Type B pancreatic cell (in vitro differentiated cells): ENCODE measurements around the gene FEV. TPM values are rescaled to one million over a fixed set of nuclear protein-coding genes. Genes with fewer than 3 reads are reported as not detected.
"Not testable (repeated sequence)": the region's sequence is repeated elsewhere in the genome, so short reads cannot be mapped to it uniquely, and the experiment has no call there.

Source experiments
- DNase-seq: peaks from one replicate; pipeline ENCODE4 v3.0.0; 2021; ENCODE audit warnings: mixed read lengths; ENCODE audit not compliant: unreplicated experiment; ENCODE audit errors: extremely low spot score
- H3K27ac Mint-ChIP-seq: 2 replicates; pipeline ENCODE4 v1.8.0; 2021; ENCODE audit warnings: mild to moderate bottlenecking, mixed read lengths
- H3K27me3 Mint-ChIP-seq: 2 replicates; pipeline ENCODE4 v1.8.0; 2021; ENCODE audit warnings: mixed read lengths
- H3K36me3 Mint-ChIP-seq: 2 replicates; pipeline ENCODE4 v1.8.0; 2021; ENCODE audit warnings: mixed read lengths
- H3K4me1 Mint-ChIP-seq: one replicate; pipeline ENCODE4 v1.8.0; 2021; ENCODE audit warnings: mixed read lengths; ENCODE audit not compliant: unreplicated experiment
- H3K4me3 Mint-ChIP-seq: 2 replicates; pipeline ENCODE4 v1.8.0; 2021; ENCODE audit warnings: mild to moderate bottlenecking, mixed read lengths
- H3K9me3 Mint-ChIP-seq: 2 replicates; pipeline ENCODE4 v1.8.0; 2021; ENCODE audit warnings: mixed read lengths
- microRNA-seq: library from miRNA; unstranded; fragments of <30 nt; microRNA quantifications from one replicate; pipeline ENCODE4, GENCODE V29; 2020
- total RNA-seq: library from RNA; stranded (reverse); gene quantifications from 2 replicates; pipeline ENCODE4 v1.2.1, GENCODE V29; 2021; ENCODE audit warnings: low replicate concordance
- TF ChIP-seq, protein P1 (sequence below): fragments of 200-600 bp; sonication (generic); conservative IDR thresholded peaks from 2 replicates; pipeline ENCODE4 v1.5.0; 2021; ENCODE audit warnings: antibody characterized with exemption, mild to moderate bottlenecking

Gene FEV
- total RNA-seq, 1 donor from 2014 or later: 12.5 TPM

DNA sequence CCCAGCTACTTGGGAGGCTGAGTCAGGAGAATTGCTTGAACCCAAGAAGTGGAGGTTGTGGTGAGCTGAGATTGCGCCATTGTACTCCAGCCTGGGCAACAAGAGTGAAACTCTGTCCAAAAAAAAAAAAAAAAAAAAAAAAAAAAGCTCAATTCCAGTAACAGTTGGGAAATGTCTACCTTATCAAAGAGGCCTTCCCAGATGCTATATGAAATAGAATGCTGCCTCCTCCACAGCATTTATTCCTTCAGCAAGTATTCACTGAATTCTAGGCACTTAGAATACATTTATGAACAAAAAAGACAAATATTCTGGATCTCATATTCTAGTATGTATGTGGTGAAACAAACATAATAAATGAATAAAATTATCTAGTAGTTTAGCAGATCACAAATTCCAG is 38.4 kb downstream of the FEV start:
- peaks cover 61% of the 10 kb centered on the region for H3K27me3 Mint-ChIP-seq
- DNase-seq: no peak
- H3K4me3 Mint-ChIP-seq: no peak overlapping the region
- H3K9me3 Mint-ChIP-seq: no peaks in the 10 kb centered on the region
- TF ChIP-seq, protein P1, sequence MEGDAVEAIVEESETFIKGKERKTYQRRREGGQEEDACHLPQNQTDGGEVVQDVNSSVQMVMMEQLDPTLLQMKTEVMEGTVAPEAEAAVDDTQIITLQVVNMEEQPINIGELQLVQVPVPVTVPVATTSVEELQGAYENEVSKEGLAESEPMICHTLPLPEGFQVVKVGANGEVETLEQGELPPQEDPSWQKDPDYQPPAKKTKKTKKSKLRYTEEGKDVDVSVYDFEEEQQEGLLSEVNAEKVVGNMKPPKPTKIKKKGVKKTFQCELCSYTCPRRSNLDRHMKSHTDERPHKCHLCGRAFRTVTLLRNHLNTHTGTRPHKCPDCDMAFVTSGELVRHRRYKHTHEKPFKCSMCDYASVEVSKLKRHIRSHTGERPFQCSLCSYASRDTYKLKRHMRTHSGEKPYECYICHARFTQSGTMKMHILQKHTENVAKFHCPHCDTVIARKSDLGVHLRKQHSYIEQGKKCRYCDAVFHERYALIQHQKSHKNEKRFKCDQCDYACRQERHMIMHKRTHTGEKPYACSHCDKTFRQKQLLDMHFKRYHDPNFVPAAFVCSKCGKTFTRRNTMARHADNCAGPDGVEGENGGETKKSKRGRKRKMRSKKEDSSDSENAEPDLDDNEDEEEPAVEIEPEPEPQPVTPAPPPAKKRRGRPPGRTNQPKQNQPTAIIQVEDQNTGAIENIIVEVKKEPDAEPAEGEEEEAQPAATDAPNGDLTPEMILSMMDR: no peak
- no peak overlapping the region for H3K27ac Mint-ChIP-seq
- H3K4me1 Mint-ChIP-seq: no peaks in the 10 kb centered on the region
- no peaks in the 10 kb centered on the region for H3K36me3 Mint-ChIP-seq

GRCh38 chr2:218944759-218945404 is 40.1 kb downstream of the FEV start:
- no peak for DNase-seq
- peaks cover 59% of the 10 kb centered on the region for H3K27me3 Mint-ChIP-seq
- no peaks in the 10 kb centered on the region for H3K9me3 Mint-ChIP-seq
- no peaks in the 10 kb centered on the region for H3K4me1 Mint-ChIP-seq
- TF ChIP-seq, protein P1: no peak
- no peak overlapping the region for H3K4me3 Mint-ChIP-seq
- no peaks in the 10 kb centered on the region for H3K36me3 Mint-ChIP-seq
- no peak overlapping the region for H3K27ac Mint-ChIP-seq

- not testable (repeated sequence) for H3K4me3 Mint-ChIP-seq, H3K4me1 Mint-ChIP-seq, H3K27ac Mint-ChIP-seq, DNase-seq, H3K36me3 Mint-ChIP-seq, H3K9me3 Mint-ChIP-seq
- peaks cover 38% of the 10 kb centered on the region for H3K27me3 Mint-ChIP-seq
Observed at GRCh38 chr2:218931751-218932150, 53.2 kb downstream of the FEV start.

Small RNA genes lying within 50 kb of the gene (microRNA-seq; reads per million reads assigned to microRNA genes)
- 163,382 reads per million, percentile 100 among the genes with 10 or more reads in this experiment for gene MIR375

Other genes with a start within 250 kb of the FEV start
- gene CYP27A1, start 203.0 kb downstream of the FEV start, total RNA-seq: 6.5 and 6.9 TPM in 2 replicates
- gene PRKAG3, start 153.4 kb downstream of the FEV start, total RNA-seq: not detected in 2 replicates
- 24.7 and 123 TPM in 2 replicates for gene WNT6, start 125.4 kb downstream of the FEV start, total RNA-seq
- gene WNT10A, start 104.3 kb downstream of the FEV start, total RNA-seq: 5.5 and 31.8 TPM in 2 replicates
- 5.9 and 10.0 TPM in 2 replicates for gene CDK5R2, start 25.5 kb downstream of the FEV start, total RNA-seq
- 77.3 and 179 TPM in 2 replicates for gene CRYBA2, start 8.2 kb upstream of the FEV start, total RNA-seq
- 0.29 and 2.1 TPM in 2 replicates for gene CFAP65, start 56.3 kb upstream of the FEV start, total RNA-seq
- 10.8 and 13.8 TPM in 2 replicates for gene IHH, start 75.7 kb upstream of the FEV start, total RNA-seq
- gene NHEJ1, start 175.6 kb upstream of the FEV start, total RNA-seq: 17.9 and 19.6 TPM in 2 replicates
- 5.5 and 6.1 TPM in 2 replicates for gene SLC23A3, start 184.8 kb upstream of the FEV start, total RNA-seq
- 37.8 and 54.0 TPM in 2 replicates for gene CNPPD1, start 191.7 kb upstream of the FEV start, total RNA-seq
- gene RETREG2, start 193.1 kb upstream of the FEV start, total RNA-seq: 86.2 and 88.7 TPM in 2 replicates
- gene ZFAND2B, start 221.6 kb upstream of the FEV start, total RNA-seq: 25.9 and 28.2 TPM in 2 replicates
- gene ABCB6, start 233.8 kb upstream of the FEV start, total RNA-seq: 40.4 and 70.7 TPM in 2 replicates
- 46.4 and 52.9 TPM in 2 replicates for gene ATG9A, start 244.5 kb upstream of the FEV start, total RNA-seq
- gene ANKZF1, start 244.6 kb upstream of the FEV start, total RNA-seq: 58.7 and 58.8 TPM in 2 replicates